Activated CD4-positive, alpha-beta T cell treated with anti-CD3 and anti-CD28 coated beads, Interleukin-2, amount 10 ng/mL, durations not matched to agents 24 days and 14 days (primary cell): Measurements from ENCODE around the gene VPS18. TPM values are rescaled to one million over a fixed set of nuclear protein-coding genes. Genes with fewer than 3 reads are reported as not detected.

ENCODE experiments used
- DNase-seq: peaks from one replicate; pipeline ENCODE4 v3.0.0; 2022
- H3K27ac Mint-ChIP-seq: one replicate; pipeline ENCODE4 v1.8.0; 2022; ENCODE audit warnings: mild to moderate bottlenecking, mixed read lengths
- H3K27me3 Mint-ChIP-seq: one replicate; pipeline ENCODE4 v1.8.0; 2022; ENCODE audit warnings: mixed read lengths
- H3K36me3 Mint-ChIP-seq: one replicate; pipeline ENCODE4 v1.8.0; 2022; ENCODE audit warnings: low read depth, mild to moderate bottlenecking, mixed read lengths
- H3K4me1 Mint-ChIP-seq: one replicate; pipeline ENCODE4 v1.8.0; 2021; ENCODE audit warnings: mixed read lengths
- H3K4me3 Mint-ChIP-seq: one replicate; pipeline ENCODE4 v1.8.0; 2022; ENCODE audit warnings: mild to moderate bottlenecking, moderate library complexity, mixed read lengths
- H3K9me3 Mint-ChIP-seq: one replicate; pipeline ENCODE4 v1.8.0; 2021; ENCODE audit warnings: mixed read lengths
- intact Hi-C: fragments of 100-400 bp; cut with micrococcal nuclease; formaldehyde crosslinking; loops from one replicate; pipeline ENCODE4 v1.15.1; 2023
- total RNA-seq: library from RNA; stranded (reverse); gene quantifications from 2 replicates; pipeline ENCODE4 v1.2.3, GENCODE V29; 2022

Gene VPS18
- total RNA-seq, 1 donor from 2014 or later = 11.2 TPM

- H3K27ac Mint-ChIP-seq = no peak overlapping the region
- no peaks in the 10 kb centered on the region for H3K27me3 Mint-ChIP-seq
- no peak overlapping the region for H3K4me3 Mint-ChIP-seq
- peaks cover 34% of the 10 kb centered on the region for H3K36me3 Mint-ChIP-seq
- no peaks in the 10 kb centered on the region for H3K9me3 Mint-ChIP-seq
- intact Hi-C loops = loop anchor here (10.0 kb wide), 1 partner anchor 215 kb away; the partner anchor contains the start of gene INO80
- no peak for DNase-seq
- peaks cover 27% of the 10 kb centered on the region for H3K4me1 Mint-ChIP-seq
Observed at GRCh38 chr15:40899536-40900207, 5.4 kb downstream of the VPS18 start.

- Mint-ChIP-seq H3K4me3 (no peak overlapping the region), H3K27me3 (no peaks in the 10 kb centered on the region), H3K36me3 (peaks cover 34% of the 10 kb centered on the region), H3K27ac (no peak overlapping the region), H3K4me1 (peaks cover 21% of the 10 kb centered on the region), H3K9me3 (no peaks in the 10 kb centered on the region)
- intact Hi-C loops = loop anchor here (10.0 kb wide), 1 partner anchor 214 kb away; the partner anchor contains the start of gene INO80
- DNase-seq = no peak
Observed at GRCh38 chr15:40900256-40901052, 6.2 kb downstream of the VPS18 start.

- H3K4me1 Mint-ChIP-seq = peaks cover 16% of the 10 kb centered on the region
- no peak overlapping the region for H3K27ac Mint-ChIP-seq
- intact Hi-C loops = loop anchor here (10.0 kb wide), 1 partner anchor 214 kb away; the partner anchor contains the start of gene INO80
- no peak for DNase-seq
- H3K4me3 Mint-ChIP-seq = no peak overlapping the region
- peaks cover 32% of the 10 kb centered on the region for H3K36me3 Mint-ChIP-seq
- no peaks in the 10 kb centered on the region for H3K27me3 Mint-ChIP-seq
- no peaks in the 10 kb centered on the region for H3K9me3 Mint-ChIP-seq
Observed at GRCh38 chr15:40901053-40901443, 6.8 kb downstream of the VPS18 start.

DNA sequence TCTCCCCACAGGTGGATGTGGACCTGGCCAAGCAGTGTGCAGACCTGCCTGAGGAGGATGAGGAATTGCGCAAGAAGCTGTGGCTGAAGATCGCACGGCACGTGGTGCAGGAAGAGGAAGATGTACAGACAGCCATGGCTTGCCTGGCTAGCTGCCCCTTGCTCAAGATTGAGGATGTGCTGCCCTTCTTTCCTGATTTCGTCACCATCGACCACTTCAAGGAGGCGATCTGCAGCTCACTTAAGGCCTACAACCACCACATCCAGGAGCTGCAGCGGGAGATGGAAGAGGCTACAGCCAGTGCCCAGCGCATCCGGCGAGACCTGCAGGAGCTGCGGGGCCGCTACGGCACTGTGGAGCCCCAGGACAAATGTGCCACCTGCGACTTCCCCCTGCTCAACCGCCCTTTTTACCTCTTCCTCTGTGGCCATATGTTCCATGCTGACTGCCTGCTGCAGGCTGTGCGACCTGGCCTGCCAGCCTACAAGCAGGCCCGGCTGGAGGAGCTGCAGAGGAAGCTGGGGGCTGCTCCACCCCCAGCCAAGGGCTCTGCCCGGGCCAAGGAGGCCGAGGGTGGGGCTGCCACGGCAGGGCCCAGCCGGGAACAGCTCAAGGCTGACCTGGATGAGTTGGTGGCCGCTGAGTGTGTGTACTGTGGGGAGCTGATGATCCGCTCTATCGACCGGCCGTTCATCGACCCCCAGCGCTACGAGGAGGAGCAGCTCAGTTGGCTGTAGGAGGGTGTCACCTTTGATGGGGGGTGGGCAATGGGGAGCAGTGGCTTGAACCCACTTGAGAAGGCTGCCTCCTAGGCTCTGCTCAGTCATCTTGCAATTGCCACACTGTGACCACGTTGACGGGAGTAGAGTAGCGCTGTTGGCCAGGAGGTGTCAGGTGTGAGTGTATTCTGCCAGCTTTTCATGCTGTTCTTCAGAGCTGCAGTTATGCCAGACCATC lies 8.6 kb downstream of the VPS18 start:
- H3K4me1 Mint-ChIP-seq = peaks cover 21% of the 10 kb centered on the region
- H3K27me3 Mint-ChIP-seq = no peaks in the 10 kb centered on the region
- H3K27ac Mint-ChIP-seq = peak overlapping the region; percentile 36
- DNase-seq = no peak
- intact Hi-C loops = loop anchor here (10.0 kb wide), 1 partner anchor 212 kb away; the partner anchor contains the start of gene INO80
- H3K4me3 Mint-ChIP-seq = no peak overlapping the region
- H3K9me3 Mint-ChIP-seq = no peaks in the 10 kb centered on the region
- peaks cover 26% of the 10 kb centered on the region for H3K36me3 Mint-ChIP-seq

DNA sequence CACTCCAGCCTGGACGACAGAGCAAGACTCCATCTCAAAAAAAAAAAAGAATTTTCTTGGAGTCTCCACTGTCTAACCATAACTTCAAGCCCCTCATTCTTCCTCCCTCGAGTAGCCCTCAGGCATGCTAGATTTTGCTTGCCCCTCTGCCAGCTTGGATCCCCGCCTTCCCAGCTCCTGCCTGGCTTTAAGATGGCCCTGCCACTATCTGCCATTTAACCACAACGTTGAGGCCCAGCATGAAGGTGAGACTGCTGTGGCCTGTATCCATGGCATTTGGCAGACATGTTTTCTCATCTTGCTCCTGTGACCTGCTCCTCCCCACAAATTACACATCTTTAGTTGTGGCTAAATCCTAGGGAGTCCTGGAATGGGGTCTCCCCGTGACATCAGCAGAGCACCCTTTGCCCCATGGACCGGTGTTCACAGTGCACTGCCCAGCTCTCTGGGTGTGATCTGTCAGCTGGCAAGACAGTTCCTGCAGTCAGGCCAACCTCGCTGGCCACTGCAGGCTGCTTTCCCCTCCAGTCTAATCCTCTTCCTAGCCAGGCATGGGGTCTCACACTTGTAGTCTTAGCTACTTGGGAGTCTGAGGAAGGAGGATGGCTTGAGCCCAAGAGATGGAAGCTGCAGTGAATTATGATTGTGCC lies 10.4 kb downstream of the VPS18 start:
- H3K4me3 Mint-ChIP-seq = no peak overlapping the region
- peaks cover 21% of the 10 kb centered on the region for H3K4me1 Mint-ChIP-seq
- no peak overlapping the region for H3K27ac Mint-ChIP-seq
- DNase-seq = no peak
- H3K9me3 Mint-ChIP-seq = no peaks in the 10 kb centered on the region
- H3K36me3 Mint-ChIP-seq = peaks cover 23% of the 10 kb centered on the region
- intact Hi-C loops = loop anchor here (1.0 to 10.0 kb wide), 4 partner anchors 24 to 280 kb away; partner anchors contain the start of gene INO80
- no peaks in the 10 kb centered on the region for H3K27me3 Mint-ChIP-seq

GRCh38 chr15:40906091-40906990 lies 12.1 kb downstream of the VPS18 start:
- peaks cover 24% of the 10 kb centered on the region for H3K4me1 Mint-ChIP-seq
- DNase-seq = peak; percentile 90
- H3K36me3 Mint-ChIP-seq = peaks cover 15% of the 10 kb centered on the region
- peak overlapping the region; percentile 59 for H3K27ac Mint-ChIP-seq
- no peaks in the 10 kb centered on the region for H3K27me3 Mint-ChIP-seq
- intact Hi-C loops = loop anchor here (1.0 to 10.0 kb wide), 2 partner anchors 36 to 208 kb away; partner anchors contain the start of gene INO80
- no peaks in the 10 kb centered on the region for H3K9me3 Mint-ChIP-seq
- H3K4me3 Mint-ChIP-seq = peak overlapping the region; percentile 68

DNA sequence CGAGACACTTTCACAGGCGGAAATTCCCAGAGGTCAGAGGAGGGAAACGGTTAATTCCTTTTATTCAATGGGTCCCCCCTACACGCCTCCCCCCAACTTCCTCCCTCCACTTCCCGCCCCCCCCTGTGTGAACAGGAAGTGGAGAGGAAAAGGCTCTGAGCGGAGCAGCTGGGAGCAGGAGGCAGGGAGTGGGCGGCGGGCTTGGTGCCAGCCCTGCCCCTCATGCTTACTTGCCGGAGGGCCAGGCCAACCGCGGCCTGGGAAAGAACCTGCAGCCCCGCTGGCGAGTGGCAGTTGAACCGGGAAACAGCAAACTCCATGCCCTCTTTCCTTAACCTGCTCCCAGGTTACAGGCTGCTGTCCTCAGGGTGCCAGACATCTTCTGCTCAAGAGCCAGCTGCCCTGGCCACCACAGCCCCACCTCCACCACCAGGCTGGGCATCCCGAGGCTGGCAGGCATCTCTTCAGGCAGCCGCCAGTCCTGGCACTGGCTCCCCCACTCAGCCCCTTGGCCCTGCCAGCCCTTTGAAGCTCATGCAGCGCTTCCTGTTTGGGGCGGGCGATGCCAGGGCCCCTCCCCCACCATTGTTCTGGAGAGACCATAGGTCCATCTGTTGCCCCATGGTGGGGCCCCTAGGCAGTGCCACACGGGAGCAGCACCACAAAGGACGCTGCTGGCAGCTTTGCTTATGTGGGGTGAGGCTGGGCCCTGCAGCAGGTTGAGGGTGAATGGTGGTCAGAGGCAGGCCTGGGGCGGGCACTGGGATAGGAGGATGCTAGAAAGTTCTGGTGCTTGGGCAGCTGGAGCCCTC lies 12.9 kb downstream of the VPS18 start:
- DNase-seq = peak; percentile 78
- Mint-ChIP-seq H3K27ac (peak overlapping the region; percentile 74), H3K4me1 (peaks cover 24% of the 10 kb centered on the region)

GRCh38 chr15:40908095-40908494 lies 13.8 kb downstream of the VPS18 start:
- no peak overlapping the region for H3K27ac Mint-ChIP-seq
- peaks cover 18% of the 10 kb centered on the region for H3K4me1 Mint-ChIP-seq
- H3K4me3 Mint-ChIP-seq = peak overlapping the region; percentile 15
- intact Hi-C loops = loop anchor here (10.0 kb wide), 1 partner anchor 207 kb away; the partner anchor contains the start of gene INO80
- H3K27me3 Mint-ChIP-seq = no peaks in the 10 kb centered on the region
- H3K9me3 Mint-ChIP-seq = no peaks in the 10 kb centered on the region
- peaks cover 9% of the 10 kb centered on the region for H3K36me3 Mint-ChIP-seq
- DNase-seq = no peak

More for the DNA sequence above, 12.9 kb downstream of the VPS18 start:
- Mint-ChIP-seq H3K9me3 (no peaks in the 10 kb centered on the region), H3K4me3 (peak overlapping the region; percentile 68), H3K27me3 (no peaks in the 10 kb centered on the region), H3K36me3 (peaks cover 15% of the 10 kb centered on the region)
- intact Hi-C loops = loop anchor here (1.0 to 10.0 kb wide), 2 partner anchors 35 to 208 kb away; partner anchors contain the start of gene INO80

GRCh38 chr15:40909662-40910630 lies 15.7 kb downstream of the VPS18 start:
- DNase-seq = no peak
- peaks cover 9% of the 10 kb centered on the region for H3K4me1 Mint-ChIP-seq
- H3K4me3 Mint-ChIP-seq = no peak overlapping the region
- H3K27me3 Mint-ChIP-seq = no peaks in the 10 kb centered on the region
- H3K36me3 Mint-ChIP-seq = no peaks in the 10 kb centered on the region
- intact Hi-C loops = loop anchor here (10.0 kb wide), 1 partner anchor 205 kb away; the partner anchor contains the start of gene INO80
- no peak overlapping the region for H3K27ac Mint-ChIP-seq
- no peaks in the 10 kb centered on the region for H3K9me3 Mint-ChIP-seq

DNA sequence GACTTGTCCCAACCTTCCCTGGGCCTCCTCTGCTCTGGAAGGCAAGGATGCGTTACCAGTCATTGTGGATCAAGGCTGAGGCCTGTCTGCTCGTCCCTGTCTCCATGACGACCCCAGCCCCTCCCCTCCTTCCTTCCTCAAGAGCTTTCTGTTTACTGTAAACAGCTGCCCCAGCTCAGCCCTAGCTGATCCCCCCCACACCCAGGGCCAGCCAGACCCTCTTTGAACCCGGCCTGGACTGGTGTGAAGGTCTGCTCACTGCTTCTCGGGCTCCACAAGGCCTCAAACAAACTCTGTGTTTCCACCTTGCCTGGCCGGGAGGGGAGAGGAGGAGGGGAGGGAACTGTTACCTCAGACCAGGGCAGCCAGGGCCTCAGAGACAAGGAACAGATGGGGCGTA lies 16.9 kb downstream of the VPS18 start:
- Mint-ChIP-seq H3K4me1 (peaks cover 9% of the 10 kb centered on the region), H3K9me3 (no peaks in the 10 kb centered on the region), H3K4me3 (no peak overlapping the region), H3K36me3 (no peaks in the 10 kb centered on the region), H3K27ac (no peak overlapping the region), H3K27me3 (no peaks in the 10 kb centered on the region)
- intact Hi-C loops = no loop called here
- no peak for DNase-seq

DNA sequence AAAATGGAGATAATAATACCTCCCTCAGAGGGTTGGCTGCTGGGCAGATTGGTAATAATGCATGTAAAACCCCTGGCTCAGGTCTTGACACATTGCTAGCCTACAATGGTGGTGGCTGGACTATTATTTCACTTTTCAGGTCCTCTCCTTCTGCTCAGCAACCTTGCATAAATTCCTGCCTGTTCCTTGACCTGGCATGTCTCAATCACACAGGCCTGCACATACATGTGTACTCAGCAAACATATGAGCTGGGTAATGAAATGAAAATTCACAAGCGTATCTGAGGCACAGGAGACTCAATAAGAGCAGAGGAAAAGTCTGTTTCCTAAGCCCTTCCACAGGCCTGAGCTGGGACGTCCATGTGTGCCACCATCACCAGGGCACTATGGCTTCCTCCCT lies 17.4 kb downstream of the VPS18 start:
- no peaks in the 10 kb centered on the region for H3K9me3 Mint-ChIP-seq

More for the DNA sequence above, 17.4 kb downstream of the VPS18 start:
- Mint-ChIP-seq H3K27ac (no peak overlapping the region), H3K27me3 (no peaks in the 10 kb centered on the region), H3K36me3 (no peaks in the 10 kb centered on the region), H3K4me1 (peaks cover 9% of the 10 kb centered on the region), H3K4me3 (no peak overlapping the region)
- no peak for DNase-seq
- intact Hi-C loops = no loop called here
